Smooth muscle cell of trachea (primary cell): ENCODE results near the gene MCU. TPM values are rescaled to one million over a fixed set of nuclear protein-coding genes. Genes with fewer than 3 reads are reported as not detected.

ENCODE experiments used
- total RNA-seq: library from RNA; depleted of rRNA; stranded (reverse); fragments of >200 nt; gene quantifications from 2 replicates; pipeline ENCODE4 v1.2.1, GENCODE V29; 2014

Gene MCU
- total RNA-seq, result 46.1 and 49.0 TPM in 2 replicates

GRCh38 chr10:72691863-72692743 lies at the start of gene MCU:
TSS of gene MCU (plus strand) at chr10:72692143. CDS start at chr10:72692152, 9 bp downstream.

GRCh38 chr10:72893136-72893798 lies 201.3 kb downstream of the MCU start, which contains the start of gene OIT3:
TSS of gene OIT3 (plus strand) at chr10:72893739. CDS start at chr10:72893799, 60 bp downstream.

Other genes with a start within 250 kb of the MCU start
- gene MICU1, start 66.1 kb upstream of the MCU start, total RNA-seq, result 87.3 and 91.8 TPM in 2 replicates
- under 0.01 and 0.17 TPM in 2 replicates for gene OIT3, start 201.6 kb downstream of the MCU start, total RNA-seq